SK-N-SH treated with all-trans-retinoic acid at 6 μM for 48 hours (cell line): ENCODE results near the gene NXPE1.

Experiments
- ATAC-seq: fragments of 200-7000 bp; cut with Tn5 transposase; 3 replicates; pipeline ENCODE4 v1.9.1; 2020; ENCODE audit warnings: mild to moderate bottlenecking, moderate library complexity
- CREB5 ChIP-seq: fragments of 250-450 bp; sonication (Bioruptor Pico); IDR thresholded peaks from 2 replicates; pipeline ENCODE4 v1.5.1; 2020; ENCODE audit warnings: low read depth, mild to moderate bottlenecking, moderate library complexity
- CSDC2 ChIP-seq: fragments of 250-450 bp; sonication (Bioruptor Pico); IDR thresholded peaks from 2 replicates; pipeline ENCODE4 v1.5.0; 2020; ENCODE audit warnings: mild to moderate bottlenecking, moderate library complexity
- CSRNP3 ChIP-seq: fragments of 250-450 bp; sonication (Bioruptor Pico); IDR thresholded peaks from 2 replicates; pipeline ENCODE4 v1.5.1; 2021; ENCODE audit warnings: mild to moderate bottlenecking, moderate library complexity
- ESRRG ChIP-seq: fragments of 250-450 bp; sonication (Bioruptor Pico); IDR thresholded peaks from 2 replicates; pipeline ENCODE4 v1.6.1; 2021; ENCODE audit warnings: mild to moderate bottlenecking
- GLIS3 ChIP-seq: fragments of 250-450 bp; sonication (Bioruptor Pico); IDR thresholded peaks from 2 replicates; pipeline ENCODE4 v1.5.0; 2020; ENCODE audit warnings: mild to moderate bottlenecking, moderate library complexity
- ISL1 ChIP-seq: fragments of 250-450 bp; sonication (Bioruptor Pico); IDR thresholded peaks from 2 replicates; pipeline ENCODE4 v2.1.2; 2022; ENCODE audit warnings: mild to moderate bottlenecking, moderate library complexity
- PATZ1 ChIP-seq: fragments of 250-450 bp; sonication (Bioruptor Pico); IDR thresholded peaks from 2 replicates; pipeline ENCODE4 v1.8.0; 2020; ENCODE audit warnings: mild to moderate bottlenecking, moderate library complexity, borderline replicate concordance
- POU6F1 ChIP-seq: fragments of 250-450 bp; sonication (Bioruptor Pico); IDR thresholded peaks from 2 replicates; pipeline ENCODE4 v1.8.0; 2021; ENCODE audit warnings: low read depth, mild to moderate bottlenecking, moderate library complexity, borderline replicate concordance
- PPARA ChIP-seq: fragments of 250-450 bp; sonication (Bioruptor Pico); IDR thresholded peaks from 2 replicates; pipeline ENCODE4 v1.5.0; 2020; ENCODE audit warnings: mild to moderate bottlenecking, borderline replicate concordance
- RARB ChIP-seq: fragments of 250-450 bp; sonication (Bioruptor Pico); IDR thresholded peaks from 2 replicates; pipeline ENCODE4 v1.8.0; 2021; ENCODE audit warnings: mild to moderate bottlenecking, moderate library complexity
- TCF4 ChIP-seq: fragments of 250-450 bp; sonication (Bioruptor Pico); IDR thresholded peaks from 2 replicates; pipeline ENCODE4 v1.8.0; 2021; ENCODE audit warnings: mild to moderate bottlenecking, moderate library complexity, borderline replicate concordance
- TOX ChIP-seq: fragments of 250-450 bp; sonication (Bioruptor Pico); IDR thresholded peaks from 2 replicates; pipeline ENCODE4 v1.8.0; 2021; ENCODE audit warnings: mild to moderate bottlenecking, moderate library complexity, borderline replicate concordance
- TSHZ2 ChIP-seq: fragments of 250-450 bp; sonication (Bioruptor Pico); IDR thresholded peaks from 2 replicates; pipeline ENCODE4 v1.5.0; 2020; ENCODE audit warnings: mild to moderate bottlenecking, moderate library complexity
- ZFP3 ChIP-seq: fragments of 250-450 bp; sonication (Bioruptor Pico); IDR thresholded peaks from 2 replicates; pipeline ENCODE4 v1.5.0; 2020; ENCODE audit warnings: mild to moderate bottlenecking, moderate library complexity
- ZFP30 ChIP-seq: fragments of 450-650 bp; formaldehyde crosslinking; IDR thresholded peaks from 2 replicates; pipeline ENCODE4 v1.5.0; 2022; ENCODE audit warnings: mild to moderate bottlenecking, moderate library complexity
- ZNF565 ChIP-seq: fragments of 450-650 bp; formaldehyde crosslinking; conservative IDR thresholded peaks from 2 replicates; pipeline ENCODE4 v1.5.0; 2020; ENCODE audit warnings: low read depth, mild to moderate bottlenecking, moderate library complexity
- ZNF70 ChIP-seq: fragments of 450-650 bp; formaldehyde crosslinking; IDR thresholded peaks from 2 replicates; pipeline ENCODE4 v1.5.0; 2020; ENCODE audit warnings: mild to moderate bottlenecking, moderate library complexity
- ZNF8 ChIP-seq: fragments of 450-650 bp; formaldehyde crosslinking; IDR thresholded peaks from 2 replicates; pipeline ENCODE4 v1.5.0; 2020; ENCODE audit warnings: mild to moderate bottlenecking, moderate library complexity

NXPE1 gene

GRCh38 chr11:114606003-114606801, 46.5 kb upstream of the NXPE1 start:
- ATAC-seq: no peak
- no peak for TF ChIP-seq RARB (CRISPR knock-in tag)
- no peak for TF ChIP-seq ESRRG (CRISPR knock-in tag)
- no peak for TF ChIP-seq POU6F1
- no peak for TF ChIP-seq GLIS3 (CRISPR knock-in tag)
- TF ChIP-seq TCF4 (CRISPR knock-in tag): no peak
- TF ChIP-seq ZNF8 (CRISPR knock-in tag): no peak
- TF ChIP-seq PATZ1 (CRISPR knock-in tag): no peak
- TF ChIP-seq ZNF70: no peak
- TF ChIP-seq TOX (CRISPR knock-in tag): no peak
- no peak for TF ChIP-seq CREB5 (CRISPR knock-in tag)
- no peak for TF ChIP-seq CSDC2 (CRISPR knock-in tag)
- no peak for TF ChIP-seq ZNF565
- TF ChIP-seq ISL1 (CRISPR knock-in tag): no peak
- TF ChIP-seq CSRNP3: no peak
- no peak for TF ChIP-seq ZFP3 (CRISPR knock-in tag)

- ATAC-seq: no peak
- TF ChIP-seq ZFP30 (CRISPR knock-in tag): no peak
- TF ChIP-seq PATZ1 (CRISPR knock-in tag): no peak
- no peak for TF ChIP-seq TOX (CRISPR knock-in tag)
- TF ChIP-seq CSRNP3: no peak
- TF ChIP-seq TCF4 (CRISPR knock-in tag): no peak
- no peak for TF ChIP-seq PPARA
- no peak for TF ChIP-seq TSHZ2
- no peak for TF ChIP-seq RARB (CRISPR knock-in tag)
- no peak for TF ChIP-seq ESRRG (CRISPR knock-in tag)
- TF ChIP-seq GLIS3 (CRISPR knock-in tag): no peak
Measured at GRCh38 chr11:114605370-114605769, 45.7 kb upstream of the NXPE1 start.
